A204.1 (cell line): ENCODE data around the gene ZCCHC14.
"Not testable (repeated sequence)": the region's sequence is repeated elsewhere in the genome, so short reads cannot be mapped to it uniquely, and the experiment has no call there.

Source experiments
- FAIRE-seq: peaks from 2 replicates; lab custom pipeline; 2012; peaks lifted over from hg19 to GRCh38; lab: Jason Lieb, UNC

Gene ZCCHC14

DNA sequence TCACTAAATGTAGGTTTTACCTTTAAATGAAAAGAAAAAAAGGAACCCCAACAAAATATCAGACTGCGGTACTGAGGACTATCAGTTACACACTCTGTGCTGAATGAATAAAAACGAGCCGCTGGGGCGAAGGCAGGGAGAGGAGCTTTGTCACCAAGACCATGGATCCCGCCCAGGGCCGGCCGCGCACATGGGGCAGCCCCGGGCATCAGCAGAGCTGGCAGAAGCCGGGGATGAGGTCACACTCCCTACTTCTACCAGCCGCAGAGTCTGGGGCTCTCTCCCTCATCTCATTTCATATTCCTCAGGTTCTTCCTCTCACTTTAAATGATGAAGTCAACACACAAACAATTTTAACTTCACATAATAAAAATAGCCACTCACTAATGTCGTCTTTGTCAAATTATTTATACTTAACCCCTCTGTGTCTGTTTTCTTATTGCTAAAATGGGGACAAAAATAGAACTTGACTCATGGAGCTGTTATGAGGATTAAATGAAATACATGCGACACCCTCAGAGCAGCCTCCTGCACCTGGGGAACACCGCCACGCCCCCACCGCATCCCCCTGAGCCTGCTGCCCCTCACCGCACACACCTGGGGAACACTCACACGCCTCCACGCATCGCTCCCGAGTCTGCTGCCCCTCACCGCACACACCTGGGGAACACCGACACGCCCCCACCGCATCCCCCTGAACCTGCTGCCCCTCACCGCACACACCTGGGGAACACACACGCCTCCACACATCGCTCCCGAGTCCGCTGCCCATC, 15.4 kb downstream of the ZCCHC14 start:
- FAIRE-seq: not testable (repeated sequence)

DNA sequence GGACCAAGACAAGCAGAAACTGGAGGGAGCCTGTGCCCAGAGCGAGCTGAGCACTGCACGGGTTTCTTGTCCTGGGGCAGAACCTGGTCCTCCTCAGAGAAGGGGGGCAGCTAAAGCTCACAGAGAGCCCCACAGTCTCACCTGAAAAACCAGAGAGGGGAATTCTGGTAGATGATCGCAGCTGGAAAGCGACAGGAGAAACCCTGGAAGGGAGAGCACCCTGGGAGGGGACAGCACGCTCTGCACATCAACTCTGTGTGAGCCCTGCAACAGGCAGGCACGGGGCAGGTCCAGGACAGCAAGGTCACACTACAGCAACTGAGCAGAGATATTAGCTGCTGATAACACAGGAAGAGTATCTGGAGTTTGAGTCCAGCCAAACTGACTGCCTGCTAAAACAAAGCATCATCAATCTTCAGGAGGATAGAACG, 18.2 kb downstream of the ZCCHC14 start:
- no peak for FAIRE-seq

DNA sequence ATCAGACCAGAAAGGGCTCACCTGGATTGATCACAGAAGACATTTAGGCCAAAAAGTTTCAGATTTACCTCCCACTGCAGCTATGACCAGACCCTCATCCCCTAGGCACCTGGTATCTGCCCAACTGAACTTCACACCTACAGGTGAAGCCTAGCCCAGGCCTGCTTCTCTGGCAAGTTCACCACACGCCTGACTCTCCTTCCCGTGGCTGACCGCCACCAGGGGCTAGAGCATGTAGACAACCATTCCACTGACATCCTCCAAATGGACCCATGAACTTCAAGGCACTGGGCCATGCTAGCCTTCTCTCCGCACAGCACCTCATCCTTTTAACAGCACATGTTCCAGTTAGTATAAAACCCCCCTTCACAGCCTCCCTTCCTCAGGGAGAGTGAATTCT, 18.8 kb downstream of the ZCCHC14 start:
- no peak for FAIRE-seq

DNA sequence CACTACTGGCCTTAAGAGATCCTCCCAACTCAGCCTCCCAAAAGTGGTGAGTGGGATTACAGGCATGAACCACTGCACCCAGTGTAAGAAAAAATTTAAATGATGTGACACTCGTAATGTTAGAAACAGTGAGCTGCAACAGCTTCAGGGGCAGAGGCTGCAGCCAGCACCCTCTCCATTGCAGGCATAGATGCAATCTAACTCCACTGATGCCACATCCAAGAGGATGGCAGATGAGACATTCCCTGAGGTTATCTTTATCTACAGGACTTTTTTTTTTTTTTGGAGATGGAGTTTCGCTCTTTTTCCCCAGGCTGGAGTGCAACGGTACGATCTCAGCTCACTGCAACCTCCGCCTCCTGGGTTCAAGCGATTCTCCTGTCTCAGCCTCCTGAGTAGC, 19.9 kb downstream of the ZCCHC14 start:
- FAIRE-seq: no peak

GRCh38 chr16:87472142-87472778, 20.6 kb downstream of the ZCCHC14 start:
- no peak for FAIRE-seq

GRCh38 chr16:87471278-87472141, 21.3 kb downstream of the ZCCHC14 start:
- no peak for FAIRE-seq

- no peak for FAIRE-seq
These were observed 22.5 kb downstream of the ZCCHC14 start for GRCh38 chr16:87470332-87470731.

DNA sequence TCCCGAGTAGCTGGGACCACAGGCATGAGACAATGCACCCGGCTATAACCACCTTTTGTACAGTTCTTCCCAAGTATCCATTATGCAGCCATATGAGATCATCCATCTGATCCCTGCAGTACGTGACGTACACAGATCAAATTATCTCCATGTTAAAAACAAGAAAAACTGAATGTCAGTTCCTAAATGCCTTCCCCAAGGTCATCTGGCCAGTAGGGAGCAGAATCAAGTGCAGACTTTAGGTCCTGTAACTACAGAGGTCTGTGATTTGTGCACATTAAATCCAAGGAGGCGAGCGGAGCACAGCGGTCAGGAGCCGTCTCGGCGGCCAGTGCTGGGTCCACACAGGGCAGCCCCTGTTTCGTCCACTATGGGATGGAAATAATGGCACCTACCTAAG, 23.7 kb downstream of the ZCCHC14 start:
- no peak for FAIRE-seq

- FAIRE-seq: no peak
These were observed 24.3 kb downstream of the ZCCHC14 start for GRCh38 chr16:87468550-87468949.

GRCh38 chr16:87466975-87467501, 25.8 kb downstream of the ZCCHC14 start:
- no peak for FAIRE-seq

GRCh38 chr16:87465879-87466278, 26.9 kb downstream of the ZCCHC14 start:
- no peak for FAIRE-seq

DNA sequence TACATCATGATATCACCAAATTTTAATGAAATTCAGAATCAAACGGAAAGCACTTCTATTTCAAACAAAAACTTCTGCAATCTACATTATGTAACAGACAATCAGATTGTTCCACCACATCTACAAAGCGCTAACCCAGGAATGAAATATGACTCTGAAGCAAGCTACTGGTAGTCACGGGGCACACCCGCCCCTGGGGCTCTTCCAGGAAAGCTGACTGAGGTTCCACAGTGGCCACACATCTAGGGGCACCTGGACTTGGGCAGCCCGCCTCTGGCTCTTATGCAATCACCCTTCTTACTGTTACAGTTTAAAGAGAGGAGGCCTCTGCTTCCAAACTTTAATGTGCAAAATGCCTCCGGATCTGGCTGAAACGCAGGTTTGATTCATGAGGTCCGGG, 27.5 kb downstream of the ZCCHC14 start:
- no peak for FAIRE-seq

GRCh38 chr16:87464691-87465300, 28.0 kb downstream of the ZCCHC14 start:
- FAIRE-seq: no peak

DNA sequence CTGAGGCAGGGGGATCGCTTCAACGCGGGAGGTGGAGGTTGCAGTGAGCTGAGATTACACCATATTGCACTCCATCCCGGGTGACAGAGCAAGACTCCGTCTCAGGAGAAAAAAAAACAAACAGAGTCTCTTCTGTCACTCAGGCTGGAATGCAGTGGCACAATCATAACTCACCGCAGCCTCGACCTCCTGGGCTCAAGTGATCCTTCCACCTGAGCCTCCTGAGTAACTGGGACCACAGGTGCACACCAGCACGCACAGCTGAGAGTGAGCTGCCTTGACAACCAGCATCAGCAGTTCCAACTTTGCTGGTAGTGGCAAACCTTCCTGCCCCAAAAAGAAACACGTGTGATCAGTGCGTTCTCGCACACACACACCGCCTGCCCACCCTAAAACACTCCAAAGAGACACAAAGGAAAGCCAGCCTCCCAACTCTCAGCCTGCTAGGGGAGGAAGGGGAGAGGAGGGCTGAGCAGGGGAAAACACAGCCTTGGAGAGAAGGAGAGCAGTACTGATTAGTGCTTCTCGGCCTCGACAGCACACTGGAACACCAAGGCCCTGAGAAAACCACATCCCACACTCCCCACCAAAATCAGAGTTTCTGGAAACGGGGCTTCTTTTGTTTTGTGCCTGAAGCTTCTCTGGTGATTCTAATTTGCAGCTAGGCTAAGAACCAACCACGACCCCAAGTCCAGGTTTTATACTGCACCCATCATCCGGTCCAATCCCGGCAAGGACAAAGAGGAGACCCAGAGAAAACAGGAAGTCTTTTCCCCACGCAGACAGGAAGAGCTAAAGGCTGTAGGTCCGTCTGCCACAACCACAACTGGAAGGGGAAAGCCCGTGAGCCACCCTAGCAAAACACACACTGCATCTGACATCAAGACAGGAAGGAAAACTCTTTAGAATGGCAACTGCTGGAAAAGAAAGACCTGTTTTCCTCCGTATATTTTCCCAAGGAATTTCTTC, 28.8 kb downstream of the ZCCHC14 start:
- no peak for FAIRE-seq

- no peak for FAIRE-seq
These were observed 31.3 kb downstream of the ZCCHC14 start for GRCh38 chr16:87461466-87461991.

GRCh38 chr16:87460936-87461335, 31.9 kb downstream of the ZCCHC14 start:
- FAIRE-seq: no peak

- FAIRE-seq: no peak
These were observed 33.0 kb downstream of the ZCCHC14 start for GRCh38 chr16:87459833-87460232.

DNA sequence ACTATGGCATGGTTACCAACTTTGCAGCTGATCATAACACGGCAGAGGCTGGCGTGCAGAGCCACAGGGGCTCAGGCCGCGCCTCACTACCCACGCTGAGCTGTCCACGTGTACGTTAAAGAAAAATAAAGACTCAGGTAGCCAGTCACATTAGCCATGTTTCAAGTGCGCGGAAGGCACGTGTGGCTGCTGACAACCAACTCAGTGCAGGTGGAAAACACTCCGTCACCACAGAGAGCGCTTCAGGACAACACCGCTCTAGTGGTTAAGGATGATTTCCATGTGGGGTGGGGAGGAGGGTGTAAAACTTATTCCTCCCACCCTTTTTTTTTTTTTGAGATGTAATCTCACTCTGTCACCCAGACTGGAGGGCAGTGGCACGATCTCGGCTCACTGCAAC, 33.8 kb downstream of the ZCCHC14 start:
- no peak for FAIRE-seq

DNA sequence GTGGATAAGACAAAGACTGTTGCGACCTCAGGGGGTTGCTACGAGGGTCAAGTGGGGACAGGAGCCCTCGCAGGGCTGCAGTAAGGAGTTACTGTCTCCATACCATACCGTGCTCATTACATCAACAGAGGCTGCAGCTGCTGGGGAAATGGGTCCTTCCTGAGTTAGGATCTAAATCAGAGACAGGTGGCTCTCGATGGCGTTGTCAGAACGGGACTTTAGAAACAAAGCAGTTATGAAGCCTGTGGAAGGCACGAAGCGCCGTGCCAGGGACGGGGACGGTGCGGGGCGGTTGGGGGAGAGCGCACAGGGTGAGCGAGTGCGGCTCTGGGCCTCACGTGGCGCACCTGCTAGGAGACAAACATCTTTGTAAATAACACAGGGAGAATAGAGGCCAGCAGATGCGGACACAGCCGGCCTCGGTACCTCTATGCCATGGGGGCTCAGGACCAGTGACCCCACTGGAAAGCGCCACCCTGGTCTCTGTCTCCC, 34.4 kb downstream of the ZCCHC14 start:
- FAIRE-seq: no peak

DNA sequence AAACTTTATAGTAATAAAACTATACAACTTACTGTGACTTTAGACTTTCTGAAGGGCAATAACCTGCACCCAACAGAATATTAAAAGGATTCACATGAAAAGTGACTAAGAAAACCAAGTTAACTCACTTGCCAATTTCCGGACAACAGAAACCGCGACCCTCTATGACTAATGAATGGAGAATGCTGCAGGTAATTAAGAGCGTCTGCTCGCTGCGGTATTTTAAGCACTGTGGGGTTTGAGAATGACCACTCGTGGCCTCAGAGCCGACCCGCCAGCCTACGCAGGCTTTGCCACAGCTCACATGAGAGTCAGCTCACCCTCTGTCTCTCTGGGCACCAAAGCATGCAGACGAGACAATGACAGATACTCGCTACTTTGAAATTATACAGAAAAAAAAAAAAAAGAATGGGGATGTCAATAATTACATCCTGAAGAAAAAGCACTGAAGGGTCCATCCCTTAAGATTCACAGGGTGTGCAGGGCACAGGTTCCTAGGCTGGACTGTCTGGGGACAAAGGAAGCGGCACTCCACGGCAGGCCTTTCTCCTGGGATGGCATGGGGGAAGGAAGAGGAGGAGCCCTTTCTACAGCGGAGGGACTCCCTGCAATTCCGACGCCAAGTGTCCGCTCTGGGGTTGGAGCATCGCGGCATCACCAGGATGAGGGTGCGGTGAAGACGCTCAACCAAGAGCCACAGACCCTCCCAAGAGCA, 35.0 kb downstream of the ZCCHC14 start:
- FAIRE-seq: no peak
